GM19025 (cell line): ENCODE results near the gene PLLP.

Experiments
- ATAC-seq: cut with Tn5 transposase; IDR thresholded peaks from one replicate; pipeline ENCODE4 v1.9.1; 2021; ENCODE audit warnings: mild to moderate bottlenecking, low read depth, moderate library complexity; ENCODE audit not compliant: unreplicated experiment

Gene PLLP

GRCh38 chr16:57231821-57232350 lies 52.6 kb downstream of the PLLP start:
- no peak for ATAC-seq

- no peak for ATAC-seq
Measured at GRCh38 chr16:57229079-57229478, 55.4 kb downstream of the PLLP start.

DNA sequence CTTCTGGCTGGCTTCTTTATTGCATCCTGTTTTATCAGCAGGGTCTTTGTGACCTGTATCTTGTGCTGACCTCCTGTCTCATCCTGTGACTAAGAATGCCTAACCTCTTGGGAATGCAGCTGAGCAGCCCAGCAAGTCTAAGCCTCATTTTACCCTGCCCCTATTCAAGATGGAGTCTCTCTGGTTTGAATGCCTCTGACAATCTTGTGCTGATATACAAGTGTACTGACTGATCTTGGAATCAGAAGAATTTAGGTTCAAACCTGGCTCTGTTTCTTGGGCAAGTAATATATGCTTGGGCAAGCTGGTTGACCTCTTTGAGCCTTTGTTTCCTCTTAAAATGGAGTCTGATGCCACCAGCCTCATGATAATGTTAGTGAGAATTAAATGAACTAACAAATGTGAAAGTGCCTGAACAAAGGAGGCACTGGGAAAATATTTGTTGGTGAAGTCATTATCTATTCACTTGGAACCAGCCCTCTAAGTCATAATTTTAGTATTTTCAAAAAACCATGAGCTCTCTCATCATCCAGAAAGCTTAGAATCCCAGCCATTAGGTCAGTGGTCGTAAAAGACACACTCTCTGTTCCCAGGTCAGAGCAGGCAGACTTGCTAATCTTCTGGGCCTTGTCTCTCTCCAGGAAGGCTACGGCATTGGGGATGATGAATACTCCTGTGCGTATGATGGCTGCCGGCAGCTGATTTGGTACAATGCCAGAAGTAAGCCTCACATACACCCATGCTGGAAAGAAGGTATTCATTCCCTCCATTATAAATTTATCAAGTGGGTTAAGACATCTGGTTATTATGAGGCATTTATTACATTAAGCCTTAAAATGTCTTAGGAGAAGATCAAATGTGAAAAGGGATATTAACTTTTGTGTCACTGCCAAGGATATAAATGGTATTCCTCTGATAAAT lies 57.5 kb downstream of the PLLP start:
- ATAC-seq, result no peak

DNA sequence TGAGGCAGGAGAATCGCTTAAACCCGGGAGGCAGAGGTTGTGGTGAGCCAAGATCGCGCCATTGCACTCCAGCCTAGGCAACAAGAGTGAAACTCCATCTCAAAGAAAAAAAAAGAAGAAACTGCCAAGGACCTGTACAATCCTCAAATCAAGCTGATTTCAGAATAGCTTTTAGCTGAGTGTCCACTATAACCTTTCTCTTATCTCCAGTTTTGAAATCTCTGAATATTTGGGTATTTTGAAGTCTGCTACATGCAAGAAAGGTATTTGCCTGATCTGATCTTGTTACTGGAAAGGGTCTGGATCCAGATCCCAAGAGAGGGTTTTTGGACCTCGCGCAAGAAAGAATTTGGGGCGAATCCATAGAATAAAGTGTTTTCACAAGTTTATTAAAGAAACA lies 58.5 kb downstream of the PLLP start:
- no peak for ATAC-seq

GRCh38 chr16:57224651-57225335 lies 59.7 kb downstream of the PLLP start:
- no peak for ATAC-seq

DNA sequence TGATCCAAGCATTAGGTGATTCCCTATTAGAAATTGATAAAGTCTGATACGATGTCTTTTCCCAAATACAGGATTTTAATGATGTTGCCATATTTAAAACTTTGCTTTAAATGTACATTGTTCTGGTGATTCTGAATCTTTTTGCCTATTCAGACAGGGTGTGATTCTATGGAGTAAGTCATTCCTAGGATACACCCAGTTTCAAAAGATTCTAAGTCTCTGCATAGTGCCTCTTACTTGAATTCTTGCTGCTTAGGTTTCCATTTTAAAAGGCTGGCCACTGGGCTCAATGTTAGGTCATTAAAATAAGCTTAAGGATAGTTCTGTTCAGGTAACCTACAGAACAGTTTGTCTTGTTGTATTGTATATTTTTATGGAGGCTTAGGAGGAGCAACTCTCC lies 61.4 kb downstream of the PLLP start:
- ATAC-seq, result no peak

DNA sequence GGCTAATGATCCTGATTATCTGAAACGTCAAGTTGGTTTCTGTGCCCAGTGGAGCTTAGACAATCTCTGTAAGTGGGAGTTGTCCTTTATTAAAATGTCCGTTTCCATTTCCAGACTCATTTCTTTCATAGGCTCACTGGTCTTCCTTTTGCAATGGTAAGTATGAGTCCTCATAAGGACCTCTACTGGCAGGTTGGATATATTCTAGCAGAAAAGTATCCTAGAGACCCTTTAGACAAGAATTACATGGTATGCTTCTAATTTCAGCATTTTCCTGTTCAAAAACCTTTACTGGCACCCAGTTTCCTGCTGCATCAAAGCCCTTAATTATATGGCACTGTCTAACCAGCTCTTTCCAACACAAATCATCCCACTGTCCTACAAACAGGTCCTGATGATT lies 67.5 kb downstream of the PLLP start:
- ATAC-seq, result no peak

DNA sequence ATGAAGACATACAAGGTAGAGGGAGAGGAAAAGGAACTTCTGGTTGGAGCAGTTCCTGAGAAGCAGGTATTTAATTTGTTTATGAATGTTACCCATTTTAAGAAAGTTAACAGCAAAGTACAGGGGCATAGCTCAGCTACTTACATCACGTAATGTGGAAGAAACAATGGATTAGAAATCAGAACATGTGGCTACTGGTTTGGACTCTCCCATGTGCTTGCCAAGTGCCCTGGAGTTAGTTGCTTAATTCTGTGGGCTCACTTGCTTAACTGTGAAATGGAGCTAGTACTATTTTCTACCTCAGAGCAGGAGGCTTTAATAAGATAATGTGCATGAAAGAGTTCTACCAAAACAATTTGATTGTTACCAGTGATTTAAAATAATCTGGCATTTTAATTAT lies 71.0 kb downstream of the PLLP start:
- no peak for ATAC-seq

GRCh38 chr16:57209780-57210179 lies 74.7 kb downstream of the PLLP start:
- no peak for ATAC-seq

DNA sequence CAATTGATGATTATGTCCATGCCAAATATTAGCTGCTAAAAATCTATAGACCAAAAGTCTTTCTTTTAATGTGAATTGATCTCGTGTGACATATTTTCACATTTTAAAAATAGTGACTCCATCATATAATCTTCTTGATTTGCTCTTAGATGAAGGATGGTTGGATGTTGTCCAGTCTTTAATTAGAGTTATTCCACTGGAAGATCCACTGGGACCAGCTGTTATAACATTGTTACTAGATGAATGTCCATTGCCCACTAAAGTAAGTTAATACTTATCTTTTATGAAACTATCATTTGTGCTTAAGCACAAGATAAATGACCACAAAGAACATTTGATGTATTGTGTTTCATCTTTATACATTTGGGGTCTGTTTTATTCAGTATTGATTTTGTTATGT lies 75.5 kb downstream of the PLLP start:
- ATAC-seq, result no peak
